Stimulated activated CD4-positive, alpha-beta T cell treated with anti-CD3 and anti-CD28 coated beads, Interleukin-12 subunit alpha, Interleukin-12 subunit beta, amount 100 ng/mL, for 24 hours (primary cell): ENCODE measurements around the gene KLF16.

Experiments
- DNase-seq, 2 experiments: peaks; one replicate each; pipeline ENCODE4 v3.0.0-alpha.2; 2020; ENCODE audit warnings: low read depth in 2 of 2

The KLF16 gene

DNA sequence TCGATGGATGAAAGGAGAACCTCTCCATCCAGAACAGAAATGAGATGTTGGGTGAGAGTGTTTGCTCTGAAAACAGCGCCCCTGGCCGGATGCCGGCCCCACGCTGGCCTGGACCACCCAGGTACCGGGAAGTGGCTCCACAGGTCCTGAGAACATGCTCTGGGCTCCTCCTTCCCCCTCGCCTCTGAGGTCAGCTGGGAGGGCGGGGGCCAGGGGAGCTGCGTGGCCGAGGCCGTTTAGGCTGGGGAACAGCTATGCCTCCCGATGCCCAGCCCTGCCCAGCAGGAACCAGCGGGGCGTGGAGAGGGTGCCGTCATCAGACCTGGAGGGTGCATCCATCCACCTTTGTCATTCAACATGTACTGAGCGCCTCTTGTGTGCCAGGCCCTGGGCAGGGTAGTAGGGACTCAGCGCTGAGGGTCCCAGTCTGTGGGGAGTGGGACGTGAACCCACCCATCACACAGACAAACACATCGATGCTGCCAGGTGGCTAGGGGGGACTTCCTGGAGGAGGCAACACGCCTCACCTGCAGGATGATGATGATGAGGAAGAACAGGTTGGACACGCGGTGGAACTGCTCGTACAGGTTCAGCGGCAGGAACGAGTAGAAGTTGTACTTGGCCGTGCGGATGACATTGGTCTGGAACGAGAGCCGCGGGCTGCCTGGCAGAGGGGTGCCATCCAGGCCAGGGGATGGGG lies 55.5 kb downstream of the KLF16 start:
- DNase-seq, result no peak

DNA sequence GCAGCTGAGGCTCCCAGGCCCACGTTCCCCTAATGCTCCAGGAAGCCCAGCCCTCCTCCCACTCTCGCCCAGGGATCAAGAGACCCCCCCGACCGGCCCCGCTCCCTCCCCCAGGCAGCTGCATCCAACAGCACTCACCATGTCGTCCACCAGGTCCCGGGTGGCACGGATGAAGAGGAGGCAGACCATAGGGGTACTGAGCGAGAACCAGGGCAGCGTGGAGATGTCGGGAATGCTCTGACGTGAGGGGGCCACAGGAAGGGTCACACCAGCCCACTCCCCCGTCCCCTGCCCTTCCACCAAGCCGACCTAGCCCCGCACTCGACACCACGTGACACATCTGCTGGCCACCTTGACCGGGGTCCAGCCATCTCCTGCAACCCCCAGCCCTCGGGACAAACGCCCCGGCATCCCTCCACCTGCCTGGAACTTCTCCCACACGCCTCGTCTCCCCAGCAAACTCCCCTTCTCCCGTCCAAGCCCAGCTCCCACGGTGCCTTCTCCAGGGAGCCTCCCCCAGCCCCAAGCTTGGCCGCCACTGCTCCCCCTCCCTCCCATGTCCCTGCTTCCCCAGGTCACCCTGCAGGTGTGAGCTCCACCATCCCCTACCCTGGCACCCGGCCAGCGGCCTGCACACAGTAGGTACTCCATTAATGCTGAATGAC lies 56.2 kb downstream of the KLF16 start:
- no peak for DNase-seq

GRCh38 chr19:1806184-1807029 lies 57.0 kb downstream of the KLF16 start:
- DNase-seq, result no peak

GRCh38 chr19:1805401-1806183 lies 57.8 kb downstream of the KLF16 start:
- DNase-seq, result no peak

DNA sequence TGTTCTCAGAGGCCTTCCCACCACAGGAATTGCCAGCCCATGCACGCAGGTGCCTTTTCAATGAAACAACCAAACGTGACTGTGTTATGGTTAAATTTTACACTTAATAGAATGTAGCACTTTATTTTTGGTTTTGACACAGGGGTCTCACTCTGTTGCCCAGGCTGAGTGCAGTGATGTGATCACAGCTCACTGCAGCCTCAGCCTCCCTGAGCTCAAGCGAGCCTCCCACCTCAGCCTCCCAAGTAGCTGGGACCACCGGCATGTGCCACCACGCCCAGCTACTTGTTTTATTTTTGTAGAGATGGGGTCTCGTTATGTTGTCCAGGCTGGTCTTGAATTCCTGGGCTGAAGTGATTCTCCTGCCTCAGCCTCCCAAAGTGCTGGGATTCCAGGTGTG lies 58.5 kb downstream of the KLF16 start:
- no peak for DNase-seq
